H1 (cell line): ENCODE results near the gene EN2. TPM values are rescaled to one million over a fixed set of nuclear protein-coding genes. Genes with fewer than 3 reads are reported as not detected.
A peak's percentile ranks its signal among the peaks of the same experiment; 100 is the strongest.

ENCODE experiments used
- CTCF ChIA-PET: fragments of 300-600 bp; sonication (Branson Sonifier 250); formaldehyde crosslinking; loops from one replicate; lab custom pipeline; 2021; ENCODE audit not compliant: partially characterized antibody; lab: Charles Lee
- POLR2A ChIA-PET: fragments of 300-600 bp; sonication (Branson Sonifier 250); formaldehyde crosslinking; loops from one replicate; lab custom pipeline; 2021; ENCODE audit warnings: inconsistent platforms; ENCODE audit not compliant: partially characterized antibody; lab: Charles Lee
- DNase-seq, 2 experiments: peaks; one replicate each; pipeline versions ENCODE4 v3.0.0 to v3.0.0-alpha.2; 2010 to 2022; ENCODE audit warnings: low spot score in 2 of 2, low read depth in 1 of 2, mixed read lengths in 1 of 2
- FAIRE-seq: peaks from 2 replicates; lab custom pipeline; 2011; peaks lifted over from hg19 to GRCh38; lab: Jason Lieb, UNC
- H2AFZ ChIP-seq: 2 replicates; pipeline ENCODE4 v1.8.1; 2012; ENCODE audit warnings: low read length, inconsistent platforms
- H2AK5ac ChIP-seq: 2 replicates; pipeline ENCODE4 v1.6.1; 2013; ENCODE audit warnings: low read depth, low read length
- H2BK120ac ChIP-seq: replicated peaks from 2 replicates; pipeline ENCODE3; 2013; ENCODE audit warnings: low read depth, low read length, inconsistent platforms
- H2BK12ac ChIP-seq: 2 replicates; pipeline ENCODE4 v1.6.1; 2013; ENCODE audit warnings: low read depth, low read length
- H2BK15ac ChIP-seq: 2 replicates; pipeline ENCODE4 v1.6.1; 2013; ENCODE audit warnings: low read length
- H2BK20ac ChIP-seq: 2 replicates; pipeline ENCODE4 v1.6.1; 2013; ENCODE audit warnings: low read length
- H2BK5ac ChIP-seq: 2 replicates; pipeline ENCODE4 v1.6.1; 2013; ENCODE audit warnings: low read depth, low read length
- H3K14ac ChIP-seq: 2 replicates; pipeline ENCODE4 v1.6.1; 2013; ENCODE audit warnings: inconsistent platforms; ENCODE audit not compliant: insufficient read length
- H3K18ac ChIP-seq: 2 replicates; pipeline ENCODE4 v1.6.1; 2013; ENCODE audit warnings: low read length; ENCODE audit errors: extremely low read depth
- H3K23ac ChIP-seq: 2 replicates; pipeline ENCODE4 v1.6.1; 2013; ENCODE audit warnings: inconsistent platforms; ENCODE audit not compliant: insufficient read length
- H3K23me2 ChIP-seq: 2 replicates; pipeline ENCODE4 v1.6.1; 2013; ENCODE audit warnings: low read depth, low read length
- H3K27ac ChIP-seq: 2 replicates; pipeline ENCODE4 v1.6.1; 2011; ENCODE audit warnings: low read depth, low read length, inconsistent platforms
- H3K27me3 ChIP-seq, 4 experiments: replicated peaks in 1 of 4; 1 replicate in 1 of 4; 2 replicates in 3 of 4; pipeline versions ENCODE4 v1.6.1 to v1.8.1; 2011 to 2013; ENCODE audit warnings: low read length in 3 of 4, mild to moderate bottlenecking in 3 of 4, inconsistent platforms in 2 of 4, mixed read lengths in 2 of 4, moderate library complexity in 1 of 4; ENCODE audit not compliant: control insufficient read depth in 3 of 4, insufficient read depth in 3 of 4; ENCODE audit errors: extremely low read depth in 1 of 4
- H3K36me3 ChIP-seq, 4 experiments: 2 replicates each; pipeline versions ENCODE4 v1.6.1 to v1.8.1; 2011 to 2013; ENCODE audit warnings: mild to moderate bottlenecking in 4 of 4, low read length in 3 of 4, moderate library complexity in 2 of 4, control low read depth in 1 of 4, inconsistent platforms in 1 of 4; ENCODE audit not compliant: insufficient read depth in 4 of 4, control insufficient read depth in 2 of 4
- H3K4ac ChIP-seq: replicated peaks from 2 replicates; pipeline ENCODE3; 2013; ENCODE audit warnings: low read length, low read depth, mixed read lengths, inconsistent platforms; ENCODE audit not compliant: insufficient read length
- H3K4me1 ChIP-seq, 4 experiments: replicated peaks in 1 of 4; 1 replicate in 1 of 4; 2 replicates in 3 of 4; pipeline versions ENCODE4 v1.6.1 to v1.8.1; 2011 to 2013; ENCODE audit warnings: low read length in 3 of 4, inconsistent platforms in 2 of 4, mixed read lengths in 1 of 4; ENCODE audit not compliant: insufficient read depth in 4 of 4, control insufficient read depth in 3 of 4
- H3K4me2 ChIP-seq, 2 experiments: 2 replicates each; pipeline versions ENCODE4 v1.6.1 to v1.8.1; 2011 to 2013; ENCODE audit warnings: low read depth in 2 of 2, low read length in 2 of 2, control low read depth in 1 of 2, inconsistent platforms in 1 of 2, mild to moderate bottlenecking in 1 of 2; ENCODE audit not compliant: insufficient read depth in 1 of 2
- H3K4me3 ChIP-seq, 4 experiments: fragments of 200-600, 300-600 bp in 1 of 4; sonication (generic), shearing (Covaris generic), sonication (Bioruptor Twin) in 1 of 4; 2 replicates each; pipeline versions ENCODE4 v1.5.1 to v1.8.1; 2011 to 2016; ENCODE audit warnings: low read length in 4 of 4, low read depth in 3 of 4, control low read depth in 2 of 4, inconsistent platforms in 2 of 4, mild to moderate bottlenecking in 2 of 4, mixed read lengths in 1 of 4, moderate library complexity in 1 of 4; ENCODE audit not compliant: insufficient read depth in 2 of 4; ENCODE audit errors: extremely low read depth in 1 of 4
- H3K56ac ChIP-seq: replicated peaks from 2 replicates; pipeline ENCODE3; 2013; ENCODE audit warnings: low read depth, mild to moderate bottlenecking, mixed read lengths, low read length, inconsistent platforms; ENCODE audit not compliant: insufficient read length
- H3K79me1 ChIP-seq: 2 replicates; pipeline ENCODE4 v1.6.1; 2013; ENCODE audit warnings: low read depth, low read length, control low read depth
- H3K79me2 ChIP-seq, 2 experiments: 2 replicates each; pipeline versions ENCODE4 v1.6.1 to v1.8.1; 2012 to 2013; ENCODE audit warnings: low read length in 2 of 2, mild to moderate bottlenecking in 2 of 2, inconsistent platforms in 1 of 2; ENCODE audit not compliant: insufficient read depth in 2 of 2, control insufficient read depth in 1 of 2
- H3K9ac ChIP-seq, 4 experiments: replicated peaks in 1 of 4; 1 replicate in 1 of 4; 2 replicates in 3 of 4; pipeline versions ENCODE4 v1.6.1 to v1.8.1; 2011 to 2013; ENCODE audit warnings: low read depth in 3 of 4, low read length in 3 of 4, control low read depth in 2 of 4, mild to moderate bottlenecking in 2 of 4, moderate library complexity in 2 of 4, inconsistent platforms in 1 of 4; ENCODE audit errors: extremely low read depth in 1 of 4
- H3K9me3 ChIP-seq, 2 experiments: 2 replicates each; pipeline versions ENCODE4 v1.6.1 to v1.8.1; 2012 to 2013; ENCODE audit warnings: mild to moderate bottlenecking in 2 of 2, moderate library complexity in 2 of 2, control low read depth in 1 of 2, inconsistent platforms in 1 of 2, low read depth in 1 of 2, low read length in 1 of 2, mixed read lengths in 1 of 2; ENCODE audit not compliant: insufficient read depth in 2 of 2
- H4K20me1 ChIP-seq, 2 experiments: replicated peaks in 1 of 2; 2 replicates each; pipeline versions ENCODE3 to v1.8.1; 2011 to 2013; ENCODE audit warnings: inconsistent platforms in 2 of 2, low read length in 2 of 2, mild to moderate bottlenecking in 1 of 2; ENCODE audit not compliant: insufficient read depth in 2 of 2, control insufficient read depth in 1 of 2
- H4K5ac ChIP-seq: 2 replicates; pipeline ENCODE4 v1.6.1; 2013; ENCODE audit warnings: low read length, low read depth, mixed read lengths, inconsistent platforms; ENCODE audit not compliant: insufficient read length
- H4K8ac ChIP-seq: 2 replicates; pipeline ENCODE4 v1.8.0; 2013; ENCODE audit warnings: mild to moderate bottlenecking, moderate library complexity, low read length, inconsistent platforms; ENCODE audit not compliant: insufficient read depth; ENCODE audit errors: extremely low read depth
- H4K91ac ChIP-seq: replicated peaks from 2 replicates; pipeline ENCODE3; 2013; ENCODE audit warnings: low read length, mixed read lengths, inconsistent platforms; ENCODE audit not compliant: insufficient read length
- CBX5 ChIP-seq: fragments of 300-800, 300-1000 bp; sonication (generic); IDR thresholded peaks from 2 replicates; pipeline ENCODE4 v1.7.1; 2016; ENCODE audit warnings: antibody characterized with exemption, low read length, low read depth
- CBX8 ChIP-seq: fragments of 300-800, 300-1000 bp; sonication (generic); IDR thresholded peaks from 2 replicates; pipeline ENCODE4 v1.7.1; 2016; ENCODE audit warnings: low read depth, low read length, borderline replicate concordance
- CHD2 ChIP-seq: IDR thresholded peaks from 2 replicates; pipeline ENCODE4 v1.6.1; 2012; ENCODE audit warnings: low read length, improper control_type of control experiment
- EZH2 ChIP-seq: fragments of 200-600 bp; sonication (generic); IDR thresholded peaks from 2 replicates; pipeline ENCODE4 v1.7.1; 2012; ENCODE audit warnings: low read depth, mild to moderate bottlenecking, moderate library complexity, low read length, inconsistent platforms; ENCODE audit not compliant: severe bottlenecking
- GABPA ChIP-seq: IDR thresholded peaks from 2 replicates; pipeline ENCODE4 v1.6.1; 2011; ENCODE audit warnings: mild to moderate bottlenecking, low read length, moderate library complexity, borderline replicate concordance; ENCODE audit not compliant: insufficient read depth
- RNF2 ChIP-seq: fragments of 200-900, 300-1000 bp; sonication (generic); IDR thresholded peaks from 2 replicates; pipeline ENCODE4 v1.7.1; 2016; ENCODE audit warnings: borderline replicate concordance, low read depth, mild to moderate bottlenecking, antibody characterized with exemption, low read length; ENCODE audit not compliant: poor library complexity, severe bottlenecking; ENCODE audit errors: missing control alignments
- SIN3A ChIP-seq, 2 experiments: IDR thresholded peaks in 1 of 2; conservative IDR thresholded peaks in 1 of 2; 2 replicates each; pipeline ENCODE4 v1.6.1; 2011 to 2012; ENCODE audit warnings: low read length in 2 of 2, improper control_type of control experiment in 1 of 2, low read depth in 1 of 2, mild to moderate bottlenecking in 1 of 2
- SUZ12 ChIP-seq: fragments of 200-600 bp; sonication (generic); IDR thresholded peaks from 2 replicates; pipeline ENCODE4 v1.6.1; 2012; ENCODE audit warnings: mild to moderate bottlenecking, inconsistent platforms, low read length, moderate library complexity, mixed read lengths
- WGBS, 2 experiments: shearing (Covaris generic) in 1 of 2; methylation state at CpG; one replicate each; pipeline versions ENCODE4 v1.1.6 to v1.1.7; 2013 to 2015; ENCODE audit warnings: low lambda C conversion rate in 2 of 2, mixed read lengths in 2 of 2, inconsistent platforms in 1 of 2, low coverage in 1 of 2, missing lambda C conversion rate in 1 of 2; ENCODE audit not compliant: insufficient replicate concordance in 2 of 2, insufficient coverage in 1 of 2, insufficient read length in 1 of 2; ENCODE audit errors: extremely low coverage in 1 of 2, missing lambda C conversion rate in 1 of 2; 5-methylcytosine and 5-hydroxymethylcytosine counted together
- polyA plus RNA-seq, 7 experiments: library from polyadenylated mRNA; depleted of rRNA in 3 of 7; stranded (reverse) in 5 of 7; unstranded in 2 of 7; fragments of >200 nt in 5 of 7; fragments of 200-250 nt in 2 of 7; gene quantifications; 1 replicate in 5 of 7; 2 replicates in 1 of 7; 4 replicates in 1 of 7; pipeline versions ENCODE4 v1.2.1 to v1.2.3, GENCODE V29; 2011 to 2013; ENCODE audit warnings: missing spikeins in 2 of 7, mixed read lengths in 2 of 7
- total RNA-seq: library from RNA; stranded (reverse); fragmentation: NEBNext Ultra II Directional; extraction: Animal tissue kit (Norgen Biotek cat#: 25700); gene quantifications from 2 replicates; pipeline ENCODE4 v1.2.1, GENCODE V29; 2021
- TF ChIP-seq, protein P1 (sequence below): IDR thresholded peaks from 2 replicates; pipeline ENCODE4 v1.6.1; 2012; ENCODE audit warnings: inconsistent platforms

The EN2 gene
- total and polyA plus RNA-seq, 2 of the 8 experiments (the other 6 are each of a cell fraction or from before 2014, with no cell fraction given) = not detected

DNA sequence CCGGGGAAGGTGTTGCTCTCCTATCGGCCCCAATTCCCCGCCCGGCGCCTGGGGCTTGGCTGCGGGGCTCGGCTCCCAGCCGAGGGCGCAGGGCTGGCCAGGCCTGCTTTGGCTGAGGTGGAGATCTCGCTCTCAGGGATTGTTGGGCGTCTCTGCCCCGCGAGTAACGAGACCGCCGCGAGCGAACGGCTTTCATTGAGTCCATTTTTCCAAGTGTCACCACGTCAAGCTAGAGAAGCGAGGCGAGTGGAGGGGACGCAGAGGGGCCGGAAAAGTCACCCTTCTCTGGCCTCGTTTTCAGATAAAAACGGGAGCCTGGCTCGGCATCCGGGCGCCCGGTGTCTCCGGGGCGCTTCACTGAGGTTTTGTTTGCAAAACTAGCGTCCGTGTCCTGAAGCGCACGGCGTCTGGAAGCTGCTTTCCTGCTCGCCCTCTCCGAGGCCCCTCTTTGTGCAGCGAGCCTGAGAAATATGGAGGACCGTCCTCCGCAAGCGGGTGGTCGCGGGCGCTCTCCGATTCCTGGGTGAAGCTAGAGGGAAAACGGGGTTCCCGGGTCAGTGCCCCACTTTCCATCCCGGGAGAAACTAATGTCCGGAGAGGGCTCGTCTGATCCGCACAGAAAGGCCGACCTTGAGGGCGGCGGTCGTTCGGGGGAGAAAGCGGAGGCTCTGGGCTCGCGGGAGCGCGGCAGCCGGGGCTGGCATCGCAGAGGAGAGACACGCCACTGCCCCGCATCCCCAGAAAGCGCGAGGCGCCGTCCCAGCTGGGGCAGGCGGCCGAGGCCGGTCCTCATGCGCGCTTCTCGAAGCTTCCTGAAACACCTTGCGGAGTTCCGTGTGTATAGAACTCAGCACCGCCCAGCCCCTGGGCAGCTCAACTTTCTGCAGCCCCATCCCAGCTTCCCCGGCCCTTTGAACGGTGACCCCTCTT is 3.5 kb upstream of the EN2 start:
- Histone ChIP-seq H3K23ac (no peak overlapping the region), H3K79me2 (no peaks in the 10 kb centered on the region), H3K23me2 (peaks cover 2% of the 10 kb centered on the region; the same call in 1 of the 2 replicates), H2BK20ac (no peak overlapping the region), H3K9ac (no peak overlapping the region), H3K4me1 (peaks cover 0 to 17% (median 11%) of the 10 kb centered on the region in 4 experiments; a peak in 5 of 7 replicates), H3K27ac (no peak overlapping the region), H3K4ac (no peak overlapping the region), H3K36me3 (peaks cover 0 to 14% (median 0%) of the 10 kb centered on the region in 4 experiments; a peak in 1 of 8 replicates), H4K8ac (peak overlapping the region; percentile 28; the same call in 1 of the 2 replicates), H3K18ac (no peak overlapping the region), H2BK120ac (no peak overlapping the region), H3K27me3 (peaks cover 98 to 99% (median 98%) of the 10 kb centered on the region in 4 experiments), H2BK15ac (peak overlapping the region; percentile 16; the same call in 1 of the 2 replicates), H3K79me1 (no peaks in the 10 kb centered on the region; the same call in 1 of the 2 replicates), H3K56ac (no peak overlapping the region), H2BK12ac (no peak overlapping the region; the same call in 1 of the 2 replicates), H3K4me3 (peak overlapping the region in 1 of 4 experiments; percentile 28; a peak in 1 of 8 replicates), H4K91ac (no peak overlapping the region), H3K9me3 (no peaks in the 10 kb centered on the region; a peak in 1 of 4 replicates), H4K20me1 (peaks cover 30 to 43% of the 10 kb centered on the region in 2 experiments), H4K5ac (no peak overlapping the region), H3K4me2 (peak overlapping the region; percentile 27 to 31; a peak in 1 of 4 replicates), H2AK5ac (no peak overlapping the region), H3K14ac (no peak overlapping the region), H2BK5ac (no peak overlapping the region), H2AFZ (no peak overlapping the region)
- FAIRE-seq = no peak
- ChIA-PET POLR2A (interaction anchor here (0.8 kb wide), 1 partner anchor 79 kb away, joined by 4 read pairs; no protein-coding TSS in a partner anchor), CTCF (interaction anchor here (0.7 to 2.9 kb wide), 5 partner anchors 53 to 86 kb away, joined by 3 to 17 read pairs (median 5); no protein-coding TSS in a partner anchor)
- no peak for DNase-seq
- WGBS, 2 experiments = 6% methylated on average over 68 of the region's 82 CpGs; no CpG with 5 or more reads in 1 of the 2 experiments
- TF ChIP-seq EZH2 (peak; percentile 95), SIN3A (conservative IDR thresholded peaks at IDR 0.05 in 1 of 2, IDR thresholded peaks at IDR 0.05 in 1 of 2; ENCODE audit: low read depth in 1 of 2, low read length in 2 of 2) (no peak), GABPA (no peak), SUZ12 (peak; percentile 97), RNF2 (peak; percentile 97), CBX8 (peak; percentile 93; the same call in 1 of the 2 replicates), CHD2 (no peak), CBX5 (no peak)
- TF ChIP-seq, protein P1, sequence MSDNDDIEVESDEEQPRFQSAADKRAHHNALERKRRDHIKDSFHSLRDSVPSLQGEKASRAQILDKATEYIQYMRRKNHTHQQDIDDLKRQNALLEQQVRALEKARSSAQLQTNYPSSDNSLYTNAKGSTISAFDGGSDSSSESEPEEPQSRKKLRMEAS = peak; percentile 40; the same call in 1 of the 2 replicates
